ENCODE results near the gene MZT2B. TPM values are rescaled to one million over a fixed set of nuclear protein-coding genes. Genes with fewer than 3 reads are reported as not detected.
"Not testable (repeated sequence)": the region's sequence is repeated elsewhere in the genome, so short reads cannot be mapped to it uniquely, and the experiment has no call there.

The MZT2B gene, protein sequence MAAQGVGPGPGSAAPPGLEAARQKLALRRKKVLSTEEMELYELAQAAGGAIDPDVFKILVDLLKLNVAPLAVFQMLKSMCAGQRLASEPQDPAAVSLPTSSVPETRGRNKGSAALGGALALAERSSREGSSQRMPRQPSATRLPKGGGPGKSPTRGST
- total RNA-seq = 59.7 TPM

DNA sequence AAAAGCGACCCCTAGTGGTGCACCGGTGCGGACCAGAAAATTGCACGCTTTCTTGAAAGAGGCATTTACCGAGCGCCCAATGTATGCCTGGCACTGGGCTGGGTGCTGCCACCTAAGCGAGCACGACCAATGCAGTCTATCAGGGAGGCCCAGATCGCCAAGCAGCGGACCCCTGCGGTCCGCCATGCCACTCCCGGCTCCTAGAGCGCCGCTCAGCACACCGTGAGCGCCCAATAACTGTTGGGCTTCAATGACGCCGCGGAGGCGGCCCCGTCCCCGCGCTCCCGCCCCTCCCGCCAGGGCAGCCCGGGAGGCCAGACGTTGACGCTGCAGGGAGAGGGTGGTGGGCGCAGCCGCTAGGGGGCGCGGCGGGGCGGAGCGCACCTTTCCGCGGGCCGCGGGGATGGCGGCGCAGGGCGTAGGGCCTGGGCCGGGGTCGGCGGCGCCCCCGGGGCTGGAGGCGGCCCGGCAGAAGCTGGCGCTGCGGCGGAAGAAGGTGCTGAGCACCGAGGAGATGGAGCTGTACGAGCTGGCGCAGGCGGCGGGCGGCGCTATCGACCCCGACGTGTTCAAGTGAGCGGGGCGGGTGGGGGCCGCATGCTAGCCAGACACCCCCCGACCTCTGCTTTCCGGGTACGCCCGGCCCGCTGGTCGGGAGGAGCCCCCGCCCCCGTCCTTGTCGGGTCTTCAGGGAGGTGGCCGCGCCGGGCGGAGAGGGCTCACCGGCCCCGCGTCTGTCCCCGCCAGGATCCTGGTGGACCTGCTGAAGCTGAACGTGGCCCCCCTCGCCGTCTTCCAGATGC, at the start of gene MZT2B:
TSS of gene MZT2B (plus strand) at position 383 of the 803 bp plus-strand sequence. CDS start at position 404, 21 bp downstream.
- DNase-seq = peak; percentile 75

DNA sequence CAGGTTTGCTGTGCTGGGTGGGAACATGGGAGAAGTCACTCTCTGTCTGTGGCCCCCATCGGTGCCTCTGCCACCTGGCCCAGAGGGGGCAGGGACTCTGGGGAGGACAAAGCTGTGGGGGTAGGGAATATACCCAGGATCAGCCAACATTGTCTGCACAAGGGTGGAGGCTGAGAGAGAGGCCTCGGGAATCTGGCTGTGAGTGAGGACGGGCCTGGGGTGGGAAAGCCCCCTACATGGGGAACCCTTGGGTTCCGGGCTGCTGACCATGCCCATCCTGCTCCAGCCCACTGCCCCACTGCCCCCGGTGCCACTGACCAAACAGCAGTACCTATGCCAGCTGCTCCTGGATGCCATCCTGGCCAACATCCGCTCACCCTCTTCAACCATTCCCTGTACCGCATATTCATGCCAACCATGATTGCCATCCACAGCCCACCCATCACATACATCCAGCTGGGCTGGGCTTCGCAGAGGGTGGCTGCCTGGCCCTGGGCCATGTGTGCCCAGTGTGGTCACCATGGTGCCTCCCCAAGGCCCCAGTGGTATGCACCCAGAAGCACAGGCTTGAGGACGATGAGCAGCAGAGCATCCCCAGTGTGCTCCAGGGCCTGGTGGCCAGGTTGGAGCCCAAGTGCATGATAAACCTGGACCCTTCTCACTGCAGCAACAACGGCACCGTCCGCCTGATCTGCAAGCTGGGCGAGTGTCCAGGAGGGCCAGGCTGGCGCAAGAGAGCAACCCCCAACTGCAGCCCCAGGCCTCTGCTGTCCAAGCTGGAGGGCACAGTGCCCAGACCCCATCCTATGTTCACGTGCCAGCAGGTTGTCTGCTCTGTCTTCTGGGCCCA, 46.1 kb upstream of the MZT2B start:
- DNase-seq = no peak

DNA sequence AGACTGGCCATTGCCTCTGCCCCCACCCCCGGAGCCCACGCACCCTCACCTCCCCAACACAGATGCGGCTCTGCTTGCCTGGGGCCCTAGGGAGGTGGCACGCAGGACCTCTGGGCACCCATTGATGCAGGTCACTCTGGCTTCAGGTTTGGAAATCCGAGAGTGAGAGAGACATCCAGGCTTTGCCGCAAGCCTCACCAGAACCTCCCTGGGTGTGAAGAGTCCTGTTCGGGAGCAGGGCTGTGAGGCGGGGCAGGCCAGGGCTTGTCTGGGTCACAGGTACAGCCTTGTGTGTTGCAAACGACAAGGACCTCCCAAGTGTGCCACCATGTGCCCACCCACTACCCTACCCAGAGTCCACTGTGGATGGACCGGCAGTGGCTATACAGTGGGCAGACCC, 45.5 kb upstream of the MZT2B start:
- DNase-seq = not testable (repeated sequence)

DNA sequence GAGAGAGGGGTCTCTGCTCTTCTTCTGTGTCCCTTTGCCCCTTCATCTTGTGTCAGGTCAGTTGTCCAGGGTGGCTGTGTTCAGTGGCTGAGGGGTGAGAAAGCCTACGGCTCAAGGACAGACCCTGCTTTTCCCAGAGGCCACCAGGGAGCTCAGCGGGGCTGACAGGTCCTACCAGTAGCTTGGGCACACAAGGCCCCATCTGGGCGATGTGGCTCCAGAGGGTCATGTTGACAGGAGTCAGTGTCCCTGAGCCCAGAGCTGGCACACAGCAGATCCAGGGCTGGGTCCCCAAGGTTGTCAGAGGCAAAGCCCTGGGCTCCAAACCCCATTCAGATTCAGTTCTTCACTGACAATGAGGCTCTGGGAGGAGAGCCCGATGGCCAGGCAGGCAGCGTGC, 44.9 kb upstream of the MZT2B start:
- not testable (repeated sequence) for DNase-seq

DNA sequence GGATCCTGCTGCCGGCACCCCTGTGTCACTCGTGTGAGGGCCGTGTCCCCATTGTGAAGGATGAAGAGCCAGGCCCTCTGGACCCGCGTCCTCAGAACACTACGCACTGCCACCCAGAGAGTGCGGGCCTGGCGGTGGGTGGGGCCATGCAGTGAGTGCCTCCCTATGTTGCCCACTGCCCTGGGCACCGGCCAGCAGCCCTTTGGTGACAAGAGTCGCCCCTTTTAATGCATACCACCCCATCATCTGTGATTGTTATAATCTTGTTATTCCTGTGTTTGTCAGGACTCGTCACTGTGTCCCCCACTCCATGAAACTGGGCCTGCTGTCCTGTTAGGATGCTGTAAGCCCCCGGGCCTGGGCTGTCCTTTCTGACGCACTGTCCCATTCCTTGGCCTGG, 43.7 kb upstream of the MZT2B start:
- not testable (repeated sequence) for DNase-seq

DNA sequence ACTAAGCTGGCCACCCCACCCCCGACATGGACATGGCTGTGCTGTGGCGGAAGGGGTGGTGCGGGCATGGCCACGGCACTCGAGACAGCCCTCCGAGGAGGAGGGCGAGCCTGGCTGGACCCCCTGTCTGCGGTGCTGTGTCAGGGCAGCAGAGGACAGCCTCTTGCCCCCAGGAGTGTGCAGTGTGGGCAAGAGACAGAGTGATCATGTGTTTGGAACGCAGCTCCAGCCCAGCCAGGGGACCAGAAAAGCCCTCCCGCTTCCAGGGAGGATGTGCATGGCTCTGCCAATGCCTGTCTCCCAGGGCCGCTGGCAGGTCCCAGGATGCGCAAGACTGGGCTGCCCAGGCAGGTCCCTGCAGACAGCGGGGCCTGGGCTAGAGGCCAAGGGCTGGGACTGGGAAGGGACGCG, 43.2 kb upstream of the MZT2B start:
- DNase-seq = not testable (repeated sequence)

DNA sequence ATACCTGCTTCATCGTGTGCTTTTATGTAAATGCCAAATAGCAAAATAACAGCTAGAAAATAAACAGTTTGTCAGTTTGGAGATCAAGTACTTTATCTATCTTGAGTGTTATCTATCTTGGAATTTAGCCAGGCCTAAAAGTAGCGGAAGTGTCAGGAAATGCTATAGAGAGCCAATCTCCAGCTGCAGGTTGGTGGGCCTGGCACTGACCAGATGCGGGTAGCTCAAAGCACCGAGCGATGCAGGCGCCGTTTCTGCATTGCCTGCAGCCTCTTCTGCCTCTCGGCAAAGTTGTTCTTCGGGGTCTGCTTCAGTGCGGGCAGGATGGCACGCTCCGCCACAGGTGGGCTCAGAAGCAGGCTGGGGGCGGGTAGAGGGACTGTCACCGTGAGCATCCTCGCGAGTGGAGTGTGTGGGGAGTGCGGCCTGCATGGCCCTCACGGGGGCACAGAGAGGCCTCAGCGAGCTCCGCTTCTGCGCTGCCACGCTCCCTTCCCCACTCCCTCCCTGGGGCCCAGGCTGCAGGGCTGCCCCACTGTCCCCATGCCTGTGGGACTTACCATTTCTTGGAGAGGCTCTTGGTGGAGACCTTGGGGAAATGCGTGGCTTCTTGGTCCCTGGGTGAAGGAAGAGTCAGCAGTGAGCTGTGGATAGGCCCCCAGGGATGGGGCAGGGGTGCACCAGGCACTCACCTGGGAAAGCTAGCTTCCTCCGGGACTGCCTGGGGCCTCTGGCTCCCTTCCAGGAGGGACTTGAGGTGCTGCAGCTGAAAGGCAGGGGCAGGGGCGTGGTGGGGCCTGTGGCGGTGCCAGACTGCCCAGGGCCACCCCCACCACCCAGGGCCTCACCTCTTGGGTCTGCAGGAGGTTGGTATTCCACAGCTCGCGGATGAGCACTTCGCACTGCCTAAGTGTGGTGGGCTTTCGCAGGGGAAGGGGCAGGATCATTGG, 42.5 kb upstream of the MZT2B start:
- DNase-seq = not testable (repeated sequence)

DNA sequence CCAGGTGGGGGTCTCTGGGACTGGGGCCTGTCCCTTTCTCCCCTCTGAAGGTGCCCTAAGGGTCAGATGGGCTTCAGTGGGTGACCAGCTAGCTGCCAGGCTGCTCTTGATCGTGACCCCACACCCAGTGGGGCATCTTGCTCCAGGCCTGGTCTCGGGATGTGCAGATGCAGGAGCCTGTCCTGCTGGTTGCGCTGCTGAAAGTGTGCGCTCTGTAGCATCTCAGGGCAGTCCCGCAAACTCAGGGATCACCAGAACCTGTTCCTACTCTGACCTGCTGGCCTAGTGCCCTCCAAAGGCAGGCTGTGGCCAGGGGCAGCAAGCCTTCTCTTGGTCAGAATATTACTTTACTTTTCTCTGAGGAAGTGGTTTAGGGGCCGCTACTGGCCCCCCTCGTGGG, 41.5 kb upstream of the MZT2B start:
- DNase-seq = not testable (repeated sequence)

DNA sequence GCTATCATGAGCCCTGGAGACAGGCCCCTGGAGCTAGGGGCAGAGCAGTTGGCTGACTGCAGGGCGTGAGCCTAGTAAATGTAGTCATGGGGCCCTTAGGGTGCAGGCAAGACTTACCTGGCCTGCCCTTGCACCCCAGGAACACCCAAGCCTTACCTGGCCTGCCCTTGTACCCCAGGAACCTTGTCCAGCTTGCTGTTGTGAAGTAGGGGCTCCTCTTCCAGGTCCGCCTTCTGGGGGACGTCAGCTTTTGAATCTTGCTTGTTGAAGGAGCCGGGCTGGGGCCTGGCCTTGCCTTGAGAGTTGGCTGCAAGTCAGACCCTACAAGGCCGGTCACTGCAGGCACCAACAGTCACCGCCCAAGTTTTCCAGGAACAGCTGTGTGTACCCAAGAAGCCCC, 41.1 kb upstream of the MZT2B start:
- not testable (repeated sequence) for DNase-seq

DNA sequence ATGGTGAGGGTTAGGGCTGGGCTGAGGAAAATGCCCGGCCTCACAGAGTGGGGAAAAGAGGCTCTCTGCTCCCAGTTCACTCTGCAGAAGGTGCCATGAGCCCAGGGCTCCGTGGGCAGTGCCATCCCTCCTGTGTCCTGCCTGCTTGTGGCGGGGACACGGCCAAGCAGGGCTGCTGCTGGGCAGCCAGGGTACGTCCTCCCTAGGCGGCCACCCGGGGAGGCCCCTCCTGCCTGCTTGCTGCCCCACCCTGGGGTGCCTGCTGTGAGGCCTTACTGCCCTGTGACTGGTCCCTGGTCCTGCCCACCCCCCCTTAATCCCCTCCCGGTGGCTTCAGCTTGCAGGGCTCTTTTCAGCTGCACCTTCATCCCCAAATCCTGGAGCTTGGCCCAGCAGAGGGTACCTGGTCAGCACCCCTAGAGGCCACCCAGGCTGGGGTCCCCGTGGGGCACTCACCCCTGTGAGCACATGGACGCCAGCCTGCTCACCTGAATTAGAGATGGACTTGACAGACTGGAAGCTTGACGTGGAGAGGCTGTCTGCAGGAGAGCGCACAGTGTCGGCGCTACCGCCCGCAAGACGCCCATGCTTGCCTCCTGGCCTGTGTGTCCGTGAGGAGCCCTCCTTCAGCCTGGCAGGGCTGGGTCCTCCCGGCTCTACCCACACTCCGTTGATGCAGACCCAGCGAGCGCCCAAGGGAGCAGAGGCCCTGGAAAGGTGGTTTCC, 40.3 kb upstream of the MZT2B start:
- not testable (repeated sequence) for DNase-seq

DNA sequence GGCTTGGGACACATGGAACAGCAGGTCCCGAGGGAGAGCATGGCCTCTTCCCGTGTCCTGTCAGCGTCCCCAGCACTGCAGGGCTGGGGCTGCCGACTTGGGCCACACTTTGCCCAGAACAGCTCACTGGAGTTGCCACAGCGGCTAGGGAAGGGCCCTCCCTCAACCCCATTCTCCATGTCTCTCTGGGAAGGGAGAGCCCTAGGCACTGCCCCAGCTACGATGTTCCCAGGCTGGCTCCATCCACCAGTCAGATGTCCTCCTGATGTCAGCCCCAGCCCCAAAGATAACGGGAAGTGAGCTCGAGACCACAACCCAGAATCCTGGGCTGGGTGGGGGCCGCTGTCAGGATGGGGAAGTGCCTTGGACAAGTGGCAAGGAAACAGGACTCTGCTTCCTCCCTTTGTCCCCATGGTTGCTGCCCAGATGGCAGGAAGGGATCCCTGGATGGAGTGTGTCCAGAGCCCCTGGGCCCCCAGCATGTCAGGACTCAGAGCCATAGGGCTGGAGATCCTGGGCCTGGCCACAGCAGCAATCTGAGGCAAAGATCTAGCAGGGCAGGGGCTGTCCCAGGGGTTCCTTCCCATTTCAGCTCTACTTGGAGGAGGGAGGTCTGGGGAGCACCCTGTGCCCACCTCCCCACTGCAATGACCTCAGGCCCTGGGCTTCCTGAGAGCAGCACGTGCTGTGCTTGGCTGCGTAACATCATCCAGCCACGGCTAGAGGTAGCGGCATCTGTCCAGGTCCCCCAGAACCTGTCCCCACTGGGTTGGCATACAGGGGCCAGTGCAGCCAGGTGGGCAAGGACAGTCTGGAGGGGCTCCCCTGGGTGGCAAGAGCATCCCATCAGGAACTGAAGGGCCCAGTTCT, 39.4 kb upstream of the MZT2B start:
- not testable (repeated sequence) for DNase-seq

DNA sequence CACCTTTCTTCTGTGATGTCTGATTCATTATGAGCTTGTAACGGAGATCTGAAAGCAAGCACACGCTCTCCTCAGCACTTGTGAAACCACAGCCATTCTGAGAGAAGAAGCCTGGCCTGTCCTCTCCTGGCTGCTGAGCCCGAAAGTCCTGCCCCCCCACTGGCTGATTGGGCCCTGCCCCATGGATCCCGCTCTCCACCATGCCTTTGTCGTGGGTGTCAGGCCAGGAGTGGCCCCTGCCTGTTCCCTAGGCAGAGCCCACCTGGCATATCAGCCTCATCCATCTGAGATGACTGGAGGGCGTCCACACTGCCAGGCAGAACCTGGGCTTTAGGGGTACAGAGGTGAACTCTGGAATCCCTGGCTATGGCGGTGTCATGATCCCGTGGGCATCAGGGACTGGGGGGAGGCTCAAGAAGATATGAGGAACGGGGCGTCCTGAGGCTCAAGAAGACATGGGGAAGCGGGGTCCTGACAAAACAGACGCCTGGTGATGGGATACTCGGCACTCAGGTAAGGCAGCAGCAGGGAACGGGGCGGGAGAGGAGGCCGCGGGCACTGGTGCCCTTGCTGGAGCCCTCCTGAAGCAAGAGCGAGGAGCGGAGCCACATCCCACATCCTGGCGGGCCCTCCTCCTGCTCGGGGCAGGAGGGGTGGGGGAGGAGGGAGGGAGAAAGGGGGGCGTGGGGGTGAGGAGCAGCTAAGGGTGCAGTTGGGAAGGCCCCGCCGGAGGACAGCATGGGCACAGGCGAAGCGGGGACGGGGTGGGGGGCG, 38.6 kb upstream of the MZT2B start:
- not testable (repeated sequence) for DNase-seq

DNA sequence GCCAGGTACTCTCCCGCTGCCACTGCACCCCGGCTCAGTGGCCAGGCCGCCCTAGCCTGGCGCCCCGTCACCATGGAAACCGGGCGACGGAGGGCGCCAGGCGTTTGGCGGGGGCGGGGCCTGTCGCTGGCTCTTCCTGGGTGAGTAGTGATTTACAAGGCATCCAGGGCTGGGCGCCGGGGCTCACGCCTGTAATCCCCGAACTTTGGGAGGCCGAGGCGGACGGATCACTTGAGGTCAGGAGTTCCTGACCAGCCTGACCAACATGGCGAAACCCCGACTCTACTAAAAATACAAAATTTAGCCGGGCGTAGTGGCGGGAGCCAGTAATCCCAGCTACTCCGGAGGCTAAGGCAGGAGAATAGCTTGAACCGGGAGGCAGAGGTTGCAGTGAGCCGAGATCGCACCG, 37.1 kb upstream of the MZT2B start, which contains the start of gene CCDC74B:
TSS of gene CCDC74B (minus strand) at position 107 of the 409 bp plus-strand sequence. CDS start 116 bp downstream, outside the sequence.
- DNase-seq = not testable (repeated sequence)

DNA sequence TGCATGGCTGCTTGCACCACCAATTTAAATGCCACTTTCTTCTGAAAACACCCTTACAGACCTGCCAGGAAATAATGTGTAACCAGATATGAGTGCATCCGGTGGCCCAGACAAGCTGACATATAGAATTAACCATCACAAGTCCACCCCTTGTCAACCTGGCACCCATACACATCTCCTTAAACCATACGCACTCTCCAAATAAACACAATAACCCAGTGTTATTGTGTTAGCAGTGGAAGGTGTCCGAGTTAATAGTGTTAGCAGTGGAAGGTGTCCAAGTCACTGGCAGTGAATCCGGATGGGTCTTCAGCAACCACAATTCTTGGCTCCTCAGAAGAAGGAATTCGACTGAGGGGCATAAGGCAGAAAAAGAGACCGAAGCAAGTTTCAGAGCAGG, 33.5 kb upstream of the MZT2B start:
- DNase-seq = not testable (repeated sequence)

DNA sequence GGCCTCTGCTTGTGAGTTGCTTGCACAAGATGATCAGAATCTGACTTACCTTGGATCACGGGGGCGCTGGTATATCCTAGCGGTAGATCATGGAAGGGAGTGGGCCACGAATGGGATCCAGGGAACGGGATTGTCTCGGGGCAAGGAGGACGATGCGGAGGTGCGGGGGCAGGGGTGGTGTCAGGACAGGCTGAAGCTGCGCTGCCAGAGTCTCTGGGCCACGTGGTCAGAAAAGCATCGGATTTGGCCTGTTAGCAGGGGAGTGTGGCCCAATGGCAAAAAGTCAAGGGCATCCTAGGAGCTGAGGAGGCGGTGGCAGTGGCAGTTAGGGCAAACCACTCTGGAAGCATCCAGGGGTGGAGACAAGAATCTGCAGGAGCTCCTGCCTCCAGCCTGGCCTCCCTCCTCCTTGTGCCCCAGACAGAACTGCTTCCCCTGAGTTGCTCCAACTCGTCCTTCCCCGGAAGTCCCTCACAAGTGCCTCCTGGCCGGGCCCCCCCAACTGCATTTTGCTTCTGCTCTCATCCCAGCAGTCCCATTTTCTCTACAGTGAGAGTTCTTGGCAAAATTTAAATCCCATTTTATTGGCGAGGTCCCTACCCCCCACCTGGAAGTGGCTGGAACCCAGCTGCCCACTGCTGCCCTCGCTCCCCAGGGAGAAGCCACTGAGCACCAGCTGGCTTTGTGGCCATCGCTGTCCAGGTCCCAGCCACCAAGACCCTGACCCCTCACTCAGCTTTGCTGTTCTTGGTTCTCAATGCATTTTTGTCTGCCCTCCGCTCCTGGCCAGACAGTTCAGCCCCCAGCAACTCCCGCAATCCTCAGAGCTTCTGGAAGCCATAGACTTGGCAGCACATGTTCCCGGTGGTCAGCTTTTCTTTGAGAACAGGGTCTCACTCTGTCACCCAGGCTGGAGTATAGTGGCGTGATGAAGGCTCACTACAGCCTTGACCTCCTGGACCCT, 31.6 kb upstream of the MZT2B start:
- DNase-seq = no peak

DNA sequence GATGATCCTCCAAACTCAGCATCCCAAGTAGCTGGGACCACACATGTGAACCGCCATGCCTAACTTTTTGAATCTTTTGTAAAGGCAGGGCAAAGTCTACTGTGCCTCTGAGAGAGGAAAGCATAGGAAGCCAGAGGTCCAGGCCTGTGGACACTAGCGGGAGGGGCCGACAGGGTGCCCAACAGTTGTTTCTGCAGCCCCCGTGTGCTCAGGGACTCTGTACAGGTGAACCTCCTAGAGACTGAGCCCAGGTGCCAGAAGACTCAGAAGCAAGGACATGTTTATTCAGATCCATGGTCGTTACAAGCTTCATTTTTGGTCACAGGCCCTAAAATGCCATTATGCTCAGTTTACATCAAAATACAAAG, 30.9 kb upstream of the MZT2B start:
- not testable (repeated sequence) for DNase-seq

DNA sequence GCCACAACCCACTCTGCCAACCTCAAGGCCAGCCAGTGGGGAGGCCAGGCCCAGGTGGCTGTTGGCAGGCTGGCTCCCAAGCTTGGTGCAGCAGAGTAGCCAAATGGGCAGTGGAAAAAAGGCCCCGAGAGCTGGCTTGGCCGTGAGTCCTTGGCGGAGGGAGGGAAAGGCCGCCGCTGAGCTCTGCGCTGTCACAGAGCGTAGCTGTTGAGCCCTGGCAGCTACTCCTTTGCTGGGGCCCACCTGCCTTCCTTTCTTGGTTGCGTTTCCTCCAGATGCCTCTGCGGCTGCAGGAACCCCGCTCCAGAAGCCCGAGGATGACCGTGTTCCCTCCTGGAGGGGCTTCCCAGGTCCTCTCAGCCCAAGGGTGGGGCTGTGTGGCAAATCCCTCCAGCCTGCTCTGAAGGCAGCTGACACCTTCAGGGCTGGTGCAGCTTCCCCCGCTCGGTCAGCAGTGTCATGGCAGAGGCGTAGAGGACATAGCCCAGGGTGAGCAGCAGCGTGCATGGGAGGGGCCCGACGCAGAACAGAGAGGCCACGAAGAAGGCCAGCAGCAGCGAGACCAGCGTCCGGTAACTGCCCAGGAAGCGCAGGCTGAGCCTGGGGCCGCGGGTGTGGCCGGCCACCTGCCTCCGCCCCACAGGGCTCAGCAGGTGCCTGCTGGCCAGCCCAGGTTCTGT, 29.8 kb upstream of the MZT2B start:
- DNase-seq = not testable (repeated sequence)

All from skin of body (tissue), 2 donors.